HEK293T (cell line): ENCODE results near the gene VIPR2.
"Not testable (repeated sequence)": the region's sequence is repeated elsewhere in the genome, so short reads cannot be mapped to it uniquely, and the experiment has no call there.

Experiments used
- CTCF ChIA-PET: fragments of 350-600 bp; formaldehyde crosslinking; extraction: SDS; loops from one replicate; lab custom pipeline; 2021; ENCODE audit warnings: antibody characterized with exemption, inconsistent platforms; lab: Yijun Ruan, JAX
- POLR2A ChIA-PET: fragments of 350-600 bp; formaldehyde crosslinking; extraction: SDS; loops from one replicate; lab custom pipeline; 2020; ENCODE audit warnings: antibody characterized with exemption, inconsistent platforms; lab: Yijun Ruan, JAX
- DNase-seq: peaks from one replicate; pipeline ENCODE4 v3.0.0; 2012; ENCODE audit warnings: mixed read lengths; ENCODE audit errors: extremely low spot score
- ARNT ChIP-seq: fragments of 450-650 bp; IDR thresholded peaks from 2 replicates; pipeline ENCODE4 v1.6.1; 2017; ENCODE audit warnings: mild to moderate bottlenecking
- BHLHE40 ChIP-seq: fragments of 450-650 bp; IDR thresholded peaks from 2 replicates; pipeline ENCODE4 v1.6.1; 2016; ENCODE audit warnings: mild to moderate bottlenecking, moderate library complexity, borderline replicate concordance
- CTBP1 ChIP-seq: fragments of 450-650 bp; IDR thresholded peaks from 2 replicates; pipeline ENCODE4 v1.6.1; 2016; ENCODE audit warnings: borderline replicate concordance
- ELF4 ChIP-seq: fragments of 450-650 bp; IDR thresholded peaks from 2 replicates; pipeline ENCODE4 v1.6.1; 2017; ENCODE audit warnings: antibody characterized with exemption
- FOXA1 ChIP-seq: fragments of 450-650 bp; IDR thresholded peaks from 2 replicates; pipeline ENCODE4 v1.6.1; 2016; ENCODE audit warnings: mild to moderate bottlenecking
- FOXK2 ChIP-seq: fragments of 450-650 bp; IDR thresholded peaks from 2 replicates; pipeline ENCODE4 v1.6.1; 2016; ENCODE audit warnings: mild to moderate bottlenecking
- FOXM1 ChIP-seq: fragments of 450-650 bp; IDR thresholded peaks from 2 replicates; pipeline ENCODE4 v1.6.1; 2017; ENCODE audit warnings: mild to moderate bottlenecking, borderline replicate concordance
- HDGF ChIP-seq: fragments of 450-650 bp; IDR thresholded peaks from 2 replicates; pipeline ENCODE4 v1.6.1; 2017; ENCODE audit warnings: antibody characterized with exemption, borderline replicate concordance
- L3MBTL2 ChIP-seq: fragments of 450-650 bp; conservative IDR thresholded peaks from 2 replicates; pipeline ENCODE4 v1.6.1; 2016; ENCODE audit warnings: mild to moderate bottlenecking
- LEF1 ChIP-seq: fragments of 450-650 bp; IDR thresholded peaks from 2 replicates; pipeline ENCODE4 v1.6.1; 2017; ENCODE audit warnings: mild to moderate bottlenecking, borderline replicate concordance
- NFRKB ChIP-seq: fragments of 450-650 bp; IDR thresholded peaks from 2 replicates; pipeline ENCODE4 v1.6.1; 2016; ENCODE audit warnings: mild to moderate bottlenecking, moderate library complexity
- SP1 ChIP-seq: fragments of 450-650 bp; IDR thresholded peaks from 2 replicates; pipeline ENCODE4 v1.6.1; 2017
- SUZ12 ChIP-seq: fragments of 450-650 bp; IDR thresholded peaks from 2 replicates; pipeline ENCODE4 v1.6.1; 2016; ENCODE audit warnings: mild to moderate bottlenecking
- TARDBP ChIP-seq: fragments of 450-650 bp; IDR thresholded peaks from 2 replicates; pipeline ENCODE4 v1.6.1; 2016
- ZNF384 ChIP-seq: fragments of 450-650 bp; IDR thresholded peaks from 2 replicates; pipeline ENCODE4 v1.6.1; 2016
- TF ChIP-seq, protein P1 (sequence below): fragments of 450-650 bp; IDR thresholded peaks from 2 replicates; pipeline ENCODE4 v1.6.1; 2016

Gene VIPR2

DNA sequence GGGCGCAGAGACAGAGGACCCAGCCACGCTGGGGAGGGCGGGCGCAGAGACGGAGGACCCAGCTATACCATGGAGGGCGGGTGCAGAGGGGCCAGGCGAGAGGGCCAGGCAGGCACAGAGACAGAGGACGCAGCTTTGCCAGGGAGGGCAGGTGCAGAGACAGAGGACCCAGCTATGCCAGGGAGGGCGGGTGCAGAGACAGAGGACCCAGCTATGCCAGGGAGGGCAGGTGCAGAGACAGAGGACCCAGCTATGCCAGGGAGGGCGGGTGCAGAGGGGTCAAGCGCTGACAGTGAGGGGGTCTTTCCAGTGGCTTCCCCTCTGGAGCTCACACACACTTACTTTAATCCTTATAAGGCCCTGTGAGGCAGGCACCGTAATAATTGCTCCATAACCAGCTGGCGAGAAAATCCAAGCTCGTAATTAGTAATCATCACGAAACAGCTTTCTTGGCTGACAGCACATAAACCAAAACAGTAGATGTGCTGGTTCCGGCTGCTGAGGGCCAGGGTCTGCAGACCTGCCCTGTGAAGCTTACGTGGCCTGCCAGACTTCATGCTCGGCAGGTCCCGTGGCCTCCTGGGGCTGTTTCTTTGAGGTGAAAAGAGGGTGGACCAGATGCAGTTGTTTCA lies 137.2 kb downstream of the VIPR2 start:
- DNase-seq = no peak
- POLR2A ChIA-PET = no interaction called here
- TF ChIP-seq ARNT (no peak), BHLHE40 (no peak), L3MBTL2 (no peak), ELF4 (no peak), SUZ12 (no peak), NFRKB (no peak), FOXM1 (no peak), ZNF384 (no peak), TARDBP (no peak), CTBP1 (no peak), SP1 (no peak), LEF1 (no peak), FOXA1 (no peak), FOXK2 (no peak)
- TF ChIP-seq, protein P1, sequence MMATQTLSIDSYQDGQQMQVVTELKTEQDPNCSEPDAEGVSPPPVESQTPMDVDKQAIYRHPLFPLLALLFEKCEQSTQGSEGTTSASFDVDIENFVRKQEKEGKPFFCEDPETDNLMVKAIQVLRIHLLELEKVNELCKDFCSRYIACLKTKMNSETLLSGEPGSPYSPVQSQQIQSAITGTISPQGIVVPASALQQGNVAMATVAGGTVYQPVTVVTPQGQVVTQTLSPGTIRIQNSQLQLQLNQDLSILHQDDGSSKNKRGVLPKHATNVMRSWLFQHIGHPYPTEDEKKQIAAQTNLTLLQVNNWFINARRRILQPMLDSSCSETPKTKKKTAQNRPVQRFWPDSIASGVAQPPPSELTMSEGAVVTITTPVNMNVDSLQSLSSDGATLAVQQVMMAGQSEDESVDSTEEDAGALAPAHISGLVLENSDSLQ = no peak
- CTCF ChIA-PET = no interaction called here

DNA sequence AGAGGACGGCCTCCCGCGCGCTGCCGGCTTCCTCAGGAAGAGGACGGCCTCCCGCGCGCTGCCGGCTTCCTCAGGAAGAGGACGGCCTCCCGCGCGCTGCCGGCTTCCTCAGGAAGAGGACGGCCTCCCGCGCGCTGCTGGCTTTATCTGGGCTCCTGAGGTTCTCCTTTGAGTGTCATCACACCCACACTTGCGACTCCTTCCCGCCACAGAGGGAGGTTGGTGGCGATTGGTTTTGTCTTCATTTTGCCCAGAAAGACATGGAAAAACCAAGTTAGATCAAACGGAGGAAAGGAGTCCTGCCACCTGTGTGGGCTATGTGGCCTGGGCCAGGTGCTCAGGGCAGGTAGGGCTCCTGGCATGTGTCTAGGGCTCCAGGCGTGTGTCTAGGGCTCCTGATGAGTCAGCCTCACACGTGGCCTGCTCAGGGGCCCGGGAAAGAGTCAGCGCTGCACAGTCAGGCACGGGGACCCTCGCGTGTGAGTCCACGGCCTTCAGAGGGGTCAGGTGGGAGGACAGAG lies 138.0 kb downstream of the VIPR2 start:
- no peak for TF ChIP-seq HDGF
- TF ChIP-seq FOXM1 = no peak
- TF ChIP-seq ELF4 = no peak
- TF ChIP-seq SP1 = no peak
- no peak for TF ChIP-seq ARNT
- TF ChIP-seq FOXA1 = no peak
- TF ChIP-seq ZNF384 = no peak
- TF ChIP-seq FOXK2 = no peak
- TF ChIP-seq TARDBP = no peak
- TF ChIP-seq LEF1 = no peak
- TF ChIP-seq BHLHE40 = no peak
- TF ChIP-seq CTBP1 = no peak
- no peak for TF ChIP-seq NFRKB
- TF ChIP-seq L3MBTL2 = no peak
- TF ChIP-seq SUZ12 = no peak
- CTCF ChIA-PET = no interaction called here
- DNase-seq = no peak
- POLR2A ChIA-PET = no interaction called here

DNA sequence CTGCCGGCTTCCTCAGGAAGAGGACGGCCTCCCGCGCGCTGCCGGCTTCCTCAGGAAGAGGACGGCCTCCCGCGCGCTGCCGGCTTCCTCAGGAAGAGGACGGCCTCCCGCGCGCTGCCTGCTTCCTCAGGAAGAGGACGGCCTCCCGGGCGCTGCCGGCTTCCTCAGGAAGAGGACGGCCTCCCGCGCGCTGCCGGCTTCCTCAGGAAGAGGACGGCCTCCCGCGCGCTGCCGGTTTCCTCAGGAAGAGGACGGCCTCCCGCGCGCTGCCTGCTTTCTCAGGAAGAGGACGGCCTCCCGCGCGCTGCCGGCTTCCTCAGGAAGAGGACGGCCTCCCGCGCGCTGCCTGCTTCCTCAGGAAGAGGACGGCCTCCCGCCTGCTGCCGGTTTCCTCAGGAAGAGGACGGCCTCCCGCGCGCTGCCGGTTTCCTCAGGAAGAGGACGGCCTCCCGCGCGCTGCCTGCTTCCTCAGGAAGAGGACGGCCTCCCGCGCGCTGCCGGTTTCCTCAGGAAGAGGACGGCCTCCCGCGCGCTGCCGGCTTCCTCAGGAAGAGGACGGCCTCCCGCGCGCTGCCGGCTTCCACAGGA lies 138.6 kb downstream of the VIPR2 start:
- DNase-seq, CTCF ChIA-PET, POLR2A ChIA-PET: not testable (repeated sequence)

DNA sequence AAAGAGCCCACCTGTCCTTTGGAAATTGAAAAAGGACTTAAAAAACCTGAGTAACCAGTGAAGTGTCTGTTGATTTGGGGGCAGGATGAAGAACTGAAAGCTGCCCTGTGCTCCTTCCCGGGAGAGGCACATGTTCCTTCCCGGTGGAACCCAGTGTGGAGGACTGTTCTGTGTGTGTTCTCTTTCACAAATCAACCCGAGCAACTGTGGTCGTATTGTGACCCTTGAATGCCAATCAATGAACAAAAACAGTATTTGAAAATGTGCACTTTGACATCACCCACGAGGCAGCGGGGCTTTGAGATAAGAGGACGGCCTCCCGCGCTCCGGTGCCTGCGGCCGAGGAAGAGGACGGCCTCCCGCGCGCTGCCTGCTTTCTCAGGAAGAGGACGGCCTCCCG lies 139.0 kb downstream of the VIPR2 start:
- DNase-seq = no peak
- TF ChIP-seq ELF4 (no peak), FOXA1 (no peak), NFRKB (no peak), FOXK2 (no peak), BHLHE40 (no peak), LEF1 (no peak), ZNF384 (no peak), L3MBTL2 (no peak), TARDBP (no peak), SP1 (no peak)
- ChIA-PET POLR2A (no interaction called here), CTCF (no interaction called here)

GRCh38 chr7:159004411-159004810 lies 140.3 kb downstream of the VIPR2 start:
- CTCF ChIA-PET = no interaction called here
- POLR2A ChIA-PET = no interaction called here
- TF ChIP-seq HDGF (no peak), CTBP1 (no peak), LEF1 (no peak), TARDBP (no peak), FOXA1 (no peak), ZNF384 (no peak), FOXK2 (no peak)
- TF ChIP-seq, protein P1 = no peak
- no peak for DNase-seq

- POLR2A ChIA-PET = no interaction called here
- CTCF ChIA-PET = no interaction called here
- no peak for DNase-seq
- no peak for TF ChIP-seq CTBP1
- TF ChIP-seq ARNT = no peak
- no peak for TF ChIP-seq NFRKB
- TF ChIP-seq FOXM1 = no peak
- no peak for TF ChIP-seq TARDBP
- TF ChIP-seq FOXK2 = no peak
- no peak for TF ChIP-seq HDGF
Observed at GRCh38 chr7:159001811-159002210, 142.9 kb downstream of the VIPR2 start.

DNA sequence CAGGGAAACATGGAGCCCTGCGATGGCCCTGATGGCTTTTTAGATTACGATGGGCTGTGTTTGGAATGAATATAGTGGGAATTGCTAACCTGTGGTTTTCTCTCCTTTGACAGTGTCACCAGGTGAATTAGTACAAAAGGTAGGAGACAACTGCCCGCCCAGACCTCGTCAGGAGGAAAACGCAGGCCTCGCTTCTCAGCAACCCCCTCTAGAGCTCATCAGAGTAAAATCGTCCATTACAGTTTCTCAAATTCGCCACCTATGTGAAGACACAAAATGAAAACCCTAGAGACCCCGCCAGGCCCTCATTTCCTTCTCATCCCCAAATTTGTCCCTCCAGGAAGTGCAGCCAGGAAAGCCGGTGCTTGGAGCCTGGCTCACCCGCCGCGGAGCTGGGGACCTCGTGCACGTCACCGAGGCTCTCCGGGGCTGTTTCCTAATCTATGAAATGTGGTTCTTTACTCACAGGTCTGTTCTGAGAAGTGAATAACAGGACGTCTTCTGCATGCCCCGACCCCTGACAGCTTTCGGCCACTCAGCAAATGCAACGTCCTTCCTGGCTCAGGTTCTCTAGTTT lies 143.7 kb downstream of the VIPR2 start:
- no peak for DNase-seq
- ChIA-PET POLR2A (no interaction called here), CTCF (no interaction called here)
- TF ChIP-seq FOXM1 = no peak
- TF ChIP-seq, protein P1 = no peak
